Measurements from ENCODE around the gene SMCHD1. TPM values are rescaled to one million over a fixed set of nuclear protein-coding genes. Genes with fewer than 3 reads are reported as not detected.

SMCHD1 gene
- 33.7 TPM for total RNA-seq

DNA sequence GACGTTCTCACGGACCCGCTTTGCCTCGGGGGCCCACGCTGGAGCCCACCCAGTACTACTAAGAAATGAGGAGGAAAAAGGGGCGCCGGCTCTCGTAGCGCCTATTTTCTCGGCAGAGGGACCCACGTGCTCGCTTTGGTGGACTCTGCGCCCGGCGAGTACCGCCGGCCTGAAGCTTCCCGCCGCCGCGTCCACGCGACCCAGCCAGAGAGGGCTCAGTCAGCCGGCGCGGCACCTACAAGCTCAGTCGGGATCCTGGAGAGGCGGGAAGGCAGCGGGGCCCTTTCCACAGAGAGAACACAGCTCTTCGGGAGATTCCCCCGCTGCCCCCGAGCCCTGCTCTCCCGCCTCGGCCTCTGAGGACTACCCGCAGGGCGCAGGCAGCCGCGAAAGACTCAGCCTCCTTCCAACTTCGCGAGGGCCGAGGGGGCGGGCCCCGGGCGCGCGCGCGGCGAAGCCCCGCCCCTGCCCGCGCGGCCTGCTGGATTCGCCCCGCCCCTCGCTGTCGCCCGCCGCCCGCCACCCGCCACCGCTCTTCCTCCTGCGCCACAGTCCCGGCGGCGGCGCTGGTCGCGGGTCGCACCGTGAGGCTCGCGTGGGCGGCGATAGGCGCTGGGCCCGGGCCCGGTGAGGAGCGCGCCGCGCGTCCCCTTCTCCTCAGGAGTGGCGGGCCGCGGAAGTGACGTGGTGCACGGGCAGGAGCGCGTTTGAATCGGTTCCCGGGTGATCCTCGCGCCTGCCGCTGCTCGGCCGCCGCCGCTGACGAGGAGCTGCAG is at the start of gene SMCHD1:
Gene SMCHD1, plus strand, starts transcription at position 549 of the 776 bp plus-strand sequence. CDS start 350 bp downstream, outside the sequence.
- DNase-seq (ENCODE audit: low read depth in 2 of 3, low spot score in 2 of 3), result peak; percentile 83 to 90 (median 88)

DNA sequence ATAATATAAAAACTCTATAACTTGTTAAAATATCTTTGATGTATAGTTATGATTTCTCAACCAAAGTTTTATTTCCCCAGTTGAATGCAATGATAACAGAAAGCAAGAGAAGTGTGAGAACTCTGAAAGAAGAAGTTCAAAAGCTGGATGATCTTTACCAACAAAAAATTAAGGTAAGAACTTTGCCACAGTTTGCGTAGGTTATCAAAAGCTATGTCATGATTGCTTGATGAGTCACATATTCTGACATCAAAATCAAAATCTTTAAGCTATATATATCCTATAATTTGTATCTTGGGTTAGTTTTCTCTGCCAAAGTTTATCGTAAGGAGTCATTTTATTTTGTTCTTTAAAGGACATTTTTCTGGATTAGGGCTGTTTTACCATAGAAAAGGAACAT is 49.2 kb upstream of the SMCHD1 start:
- DNase-seq (ENCODE audit: low read depth in 2 of 3, low spot score in 2 of 3), result peak in 2 of 3 donors; percentile 15 to 31

DNA sequence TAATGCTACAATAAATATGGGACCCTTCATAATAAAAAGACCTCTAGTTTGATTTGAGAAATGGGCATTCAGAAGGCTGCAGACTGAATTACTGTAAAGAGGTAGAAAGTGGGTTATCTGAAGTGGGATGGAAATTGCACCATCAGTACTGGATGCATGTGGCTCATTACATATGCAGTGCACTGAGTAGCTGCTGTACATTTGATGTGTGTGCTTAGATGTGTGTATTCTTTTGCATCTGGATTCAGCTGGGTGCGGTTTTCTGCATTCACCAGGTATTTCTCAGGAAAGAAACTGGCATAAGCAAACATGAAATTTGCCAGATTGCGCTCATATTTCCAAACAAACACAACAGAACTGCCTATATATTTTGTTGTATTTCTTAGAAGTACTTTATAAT is 45.9 kb upstream of the SMCHD1 start:
- no peak for DNase-seq (ENCODE audit: low read depth in 2 of 3, low spot score in 2 of 3)

DNA sequence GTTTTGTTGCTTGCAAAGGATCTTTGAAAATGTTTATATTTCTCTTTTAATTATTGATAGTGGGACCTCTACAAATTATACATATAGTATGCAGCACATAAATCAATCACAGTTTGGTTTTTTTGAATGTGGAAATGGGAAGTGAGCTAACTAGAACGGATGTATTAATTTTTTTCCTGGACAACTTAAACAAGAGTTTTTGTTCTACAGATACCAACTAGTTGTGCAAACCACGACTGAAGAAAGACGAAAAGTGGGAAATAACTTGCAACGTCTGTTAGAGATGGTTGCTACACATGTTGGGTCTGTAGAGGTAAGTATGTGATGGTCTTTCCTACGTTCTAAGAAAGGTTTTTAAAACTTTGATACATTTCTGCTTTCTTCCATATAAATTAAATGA is 45.0 kb upstream of the SMCHD1 start:
- DNase-seq (ENCODE audit: low read depth in 2 of 3, low spot score in 2 of 3), result peak in 1 of 3 donors; percentile 5

DNA sequence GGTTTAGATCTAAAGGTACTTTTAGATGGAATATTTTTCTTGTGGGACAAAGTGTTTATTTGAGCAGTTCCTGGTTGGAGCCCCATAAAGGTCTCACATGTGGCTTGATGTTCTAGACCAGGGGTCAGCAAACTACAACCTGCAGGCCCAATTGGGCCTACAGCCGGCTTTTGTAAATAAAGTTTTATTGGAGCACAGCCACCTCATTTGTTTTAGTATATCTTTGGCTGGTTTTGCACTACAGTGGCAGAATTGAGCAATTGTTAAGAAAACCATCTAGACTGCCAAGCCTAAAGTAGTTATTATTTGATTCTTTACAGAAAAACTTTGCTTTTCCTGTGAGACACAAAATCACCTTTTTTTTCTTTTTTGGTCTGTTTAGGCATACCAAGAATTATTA is 42.5 kb upstream of the SMCHD1 start:
- no peak for DNase-seq (ENCODE audit: low read depth in 2 of 3, low spot score in 2 of 3)

DNA sequence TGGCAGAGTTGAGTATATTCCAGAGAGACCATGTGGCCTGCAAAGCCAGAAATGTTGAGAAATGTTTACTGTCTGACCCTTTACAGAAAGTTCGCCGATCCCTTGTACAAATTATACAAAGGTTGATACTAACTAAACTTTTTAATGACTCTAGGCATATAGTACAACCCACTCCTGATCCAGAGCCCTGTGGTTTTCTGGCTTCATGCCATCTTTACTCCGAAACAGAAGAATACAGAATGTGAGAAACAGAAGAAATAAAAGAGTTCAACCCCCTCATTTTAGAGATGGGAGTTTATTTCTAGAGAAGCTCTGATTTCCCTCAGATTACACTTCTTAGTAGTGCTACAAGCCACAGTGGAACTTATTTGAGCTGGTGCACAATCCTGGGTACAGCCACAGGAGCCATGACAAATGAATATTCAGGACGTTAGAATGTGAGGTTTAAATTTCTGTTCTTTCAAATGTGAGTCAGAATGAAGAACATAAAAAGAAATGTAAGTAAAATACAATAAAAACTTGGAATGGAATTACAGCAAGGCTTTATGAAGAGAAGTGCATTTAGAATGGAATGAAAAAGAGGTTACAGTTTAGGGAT is 38.0 kb upstream of the SMCHD1 start:
- no peak for DNase-seq (ENCODE audit: low read depth in 2 of 3, low spot score in 2 of 3)

DNA sequence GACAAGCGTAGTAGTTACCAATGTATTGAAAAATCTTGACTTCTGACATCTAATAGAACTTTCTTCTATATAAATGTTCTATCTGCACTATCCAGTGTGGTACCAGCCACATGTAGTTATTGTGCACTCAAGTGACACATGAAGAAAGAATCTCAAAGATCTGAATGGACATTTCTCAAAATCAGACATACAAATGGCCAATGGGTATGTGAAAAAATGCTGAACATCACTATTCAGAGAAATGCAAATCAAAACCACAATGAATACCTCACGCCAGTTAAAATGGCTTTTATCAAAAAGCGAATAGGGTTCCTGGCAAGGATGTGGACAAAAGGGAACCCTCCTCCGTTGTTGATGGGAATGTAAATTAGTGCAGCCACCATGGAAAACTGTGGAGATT is 37.5 kb upstream of the SMCHD1 start:
- DNase-seq (ENCODE audit: low read depth in 2 of 3, low spot score in 2 of 3), result no peak

DNA sequence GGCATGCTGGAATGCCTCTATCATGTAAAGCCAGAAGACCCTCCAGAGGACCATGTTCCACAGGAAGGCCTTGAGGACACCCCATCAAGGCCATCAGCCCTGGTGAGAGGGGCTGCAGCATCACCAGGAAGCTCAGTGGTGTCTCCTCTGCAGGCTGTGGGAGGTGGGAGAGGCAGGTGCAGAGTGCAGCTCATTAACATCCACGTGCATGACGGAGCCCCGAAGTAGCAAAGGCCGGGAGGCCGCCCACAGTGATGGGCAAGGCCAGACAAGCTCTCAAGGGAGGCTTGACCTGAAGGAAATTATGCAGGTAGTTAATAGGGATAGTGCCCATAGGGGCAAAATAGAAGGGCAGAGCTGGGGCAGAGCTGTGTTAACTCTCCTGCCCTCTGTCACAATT is 30.3 kb upstream of the SMCHD1 start:
- no peak for DNase-seq (ENCODE audit: low read depth in 2 of 3, low spot score in 2 of 3)

DNA sequence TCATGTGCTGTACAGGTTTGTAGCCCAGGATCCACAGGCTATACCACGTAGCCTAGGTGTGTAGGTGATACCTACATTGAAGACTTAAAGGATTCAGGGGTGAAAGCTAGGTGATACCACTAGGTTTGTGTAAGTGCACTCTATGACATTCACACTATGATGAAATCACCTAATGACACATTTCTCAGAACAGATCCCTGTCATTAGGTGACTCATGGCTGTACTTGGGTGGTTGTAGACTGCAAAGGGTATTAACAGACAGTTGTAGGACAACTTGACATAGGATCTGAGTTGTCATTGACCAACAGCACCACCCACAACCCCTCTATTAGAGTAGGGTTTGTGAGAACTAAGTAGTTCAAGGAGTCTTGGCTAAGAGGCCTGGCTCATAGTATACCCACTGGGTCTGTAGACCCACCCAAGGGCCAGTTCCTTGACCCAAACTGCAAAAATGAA is 27.7 kb upstream of the SMCHD1 start:
- DNase-seq (ENCODE audit: low read depth in 2 of 3, low spot score in 2 of 3), result no peak

DNA sequence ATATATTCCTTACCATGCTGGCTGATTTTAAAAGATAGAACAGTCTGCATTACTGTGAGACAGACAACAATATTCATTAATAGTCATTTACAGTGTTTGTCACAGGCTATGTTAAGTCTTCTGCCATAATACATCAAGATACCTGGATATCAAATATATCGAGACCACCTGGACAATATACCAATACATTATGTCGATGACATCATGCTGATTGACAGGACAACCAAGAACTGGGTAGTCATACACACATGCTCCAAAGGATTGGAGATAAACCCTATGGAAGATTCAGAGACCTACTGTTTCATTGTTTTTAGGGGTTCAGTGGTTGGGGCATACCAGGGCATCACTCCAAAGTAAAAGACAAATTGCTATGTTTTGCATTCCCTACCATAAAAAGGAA is 26.5 kb upstream of the SMCHD1 start:
- DNase-seq (ENCODE audit: low read depth in 2 of 3, low spot score in 2 of 3), result no peak

DNA sequence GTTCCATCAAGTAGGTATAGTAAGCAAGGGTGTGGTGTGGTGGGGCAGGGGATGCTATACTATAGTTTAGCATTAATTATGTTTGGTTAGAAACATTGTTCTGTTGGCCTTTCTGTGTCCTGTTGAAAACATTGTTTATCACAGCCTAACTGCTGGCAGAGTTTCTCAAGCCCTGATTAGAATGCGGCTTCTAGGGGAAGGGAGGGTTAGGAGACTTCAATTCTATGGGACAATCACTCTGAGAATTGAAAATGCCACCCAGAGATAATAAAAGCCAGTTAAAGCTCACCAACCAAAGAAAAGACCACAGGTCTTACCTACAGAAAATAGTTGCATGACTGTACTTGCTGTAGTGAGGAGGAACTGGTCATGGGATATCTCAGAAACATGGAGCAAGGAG is 19.9 kb upstream of the SMCHD1 start:
- DNase-seq (ENCODE audit: low read depth in 2 of 3, low spot score in 2 of 3), result no peak

DNA sequence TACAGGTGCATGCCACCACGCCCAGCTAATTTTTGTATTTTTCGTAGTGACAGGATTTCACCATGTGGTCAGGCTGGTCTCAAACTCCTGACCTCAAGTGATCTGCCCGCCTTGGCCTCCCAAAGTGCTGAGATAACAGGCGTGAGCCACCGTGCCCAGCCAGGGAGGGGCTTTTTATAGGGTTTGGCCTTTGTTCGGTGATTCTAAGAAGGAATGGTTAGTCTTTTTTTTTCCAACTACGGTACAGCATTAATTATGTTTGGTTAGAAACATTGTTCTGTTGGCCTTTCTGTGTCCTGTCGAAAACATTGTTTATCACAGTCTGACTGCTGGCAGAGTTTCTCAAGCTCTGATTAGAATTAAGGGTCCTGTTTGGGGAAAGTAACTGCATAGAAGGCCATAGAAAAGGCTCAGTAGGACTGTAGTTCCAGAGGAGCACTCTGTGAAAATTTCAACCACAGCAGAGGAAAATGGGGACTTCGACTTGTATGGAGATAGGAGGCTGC is 19.3 kb upstream of the SMCHD1 start:
- no peak for DNase-seq (ENCODE audit: low read depth in 2 of 3, low spot score in 2 of 3)

DNA sequence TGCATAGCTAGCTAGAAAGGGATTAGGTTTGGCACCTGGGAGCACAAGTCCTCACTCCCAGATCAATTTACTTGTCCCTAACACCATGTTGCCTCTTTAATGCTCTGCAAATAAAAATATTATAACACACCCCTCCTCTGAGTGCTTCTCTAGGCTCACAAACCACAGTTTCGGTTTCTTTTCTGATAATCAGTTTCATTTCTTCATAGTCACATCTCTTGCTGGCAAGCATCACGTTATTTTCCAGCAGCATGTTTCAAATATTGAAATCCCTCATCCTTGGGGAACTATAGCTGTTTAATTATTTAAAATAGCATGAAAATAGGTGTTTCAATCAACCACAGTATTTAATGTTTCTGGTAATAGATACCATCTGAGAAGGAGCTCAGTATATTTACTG is 13.9 kb upstream of the SMCHD1 start:
- DNase-seq (ENCODE audit: low read depth in 2 of 3, low spot score in 2 of 3), result peak in 2 of 3 donors; percentile 49 to 67

DNA sequence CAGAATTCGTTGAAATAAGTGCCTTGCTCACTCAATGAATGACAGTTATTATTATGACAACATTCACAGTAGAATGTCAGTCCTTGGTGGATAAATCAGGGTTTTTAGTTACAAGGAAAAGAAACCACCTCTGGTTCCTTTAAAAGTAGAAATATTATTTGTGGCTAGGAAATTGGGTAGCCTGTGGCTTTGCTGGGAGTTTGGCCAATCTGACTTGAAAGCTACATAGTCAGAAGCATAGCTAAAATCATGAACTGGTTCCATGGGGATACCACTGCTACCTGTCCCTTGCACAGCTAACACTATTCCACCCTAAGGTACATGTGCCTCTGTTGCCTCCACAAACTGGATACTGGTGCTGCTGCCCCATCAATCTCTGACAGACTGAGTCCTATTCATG is 12.8 kb upstream of the SMCHD1 start:
- no peak for DNase-seq (ENCODE audit: low read depth in 2 of 3, low spot score in 2 of 3)

DNA sequence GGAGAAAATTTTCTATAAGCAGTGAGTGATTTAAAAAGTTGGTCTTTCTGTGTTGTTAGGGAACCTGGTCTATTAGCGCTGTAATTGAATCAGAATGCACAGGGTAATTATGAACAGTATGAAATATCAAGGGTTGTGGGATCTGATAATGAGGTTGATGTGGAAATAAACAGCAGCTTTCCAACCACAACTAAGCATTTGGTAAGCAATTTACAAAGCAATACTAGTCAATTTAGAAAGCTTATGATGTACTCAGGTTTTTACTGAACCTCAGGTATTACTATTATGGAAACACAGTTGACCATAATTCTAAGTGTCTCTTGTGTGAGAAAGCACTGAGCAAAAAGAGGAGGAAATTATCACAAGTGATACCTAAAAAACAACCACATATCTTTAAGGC is 11.0 kb upstream of the SMCHD1 start:
- DNase-seq (ENCODE audit: low read depth in 2 of 3, low spot score in 2 of 3), result no peak

DNA sequence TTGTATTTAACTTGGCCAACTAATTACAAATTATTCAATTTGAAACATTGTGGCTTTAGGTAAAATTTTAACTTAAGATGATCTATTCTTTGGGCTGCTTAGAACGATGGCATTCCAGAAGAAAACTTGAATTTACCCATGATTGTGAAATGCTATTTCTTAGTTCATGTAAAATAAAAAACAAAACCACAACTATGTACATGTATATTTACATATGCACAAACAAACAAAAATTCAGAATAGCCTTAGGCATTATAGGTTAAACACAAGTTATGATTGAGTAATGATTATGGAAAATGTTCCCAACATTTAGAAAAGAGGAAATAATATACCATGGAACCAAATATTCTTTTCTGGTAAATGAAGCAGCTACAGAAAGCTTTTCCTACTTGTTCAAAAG is 3.5 kb upstream of the SMCHD1 start:
- no peak for DNase-seq (ENCODE audit: low read depth in 2 of 3, low spot score in 2 of 3)

DNA sequence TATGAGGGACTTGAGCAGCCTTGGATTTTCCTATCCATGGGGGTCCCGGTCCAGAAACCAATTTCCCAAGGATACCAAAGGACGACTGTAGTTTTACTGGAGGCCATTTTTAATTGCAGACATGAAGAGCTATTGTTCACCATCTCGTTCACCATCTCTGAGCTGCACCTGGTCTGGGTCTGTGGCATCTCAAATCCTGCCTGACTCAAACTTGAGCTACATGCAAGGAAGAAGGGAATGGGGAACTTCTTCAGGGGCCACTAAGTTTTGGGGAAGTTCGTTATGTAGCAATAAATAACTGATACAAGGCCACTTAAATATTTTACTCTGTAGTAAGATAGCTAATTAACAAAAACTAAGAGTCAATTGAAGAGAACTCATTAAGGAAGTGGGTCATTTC is 2.1 kb upstream of the SMCHD1 start:
- DNase-seq (ENCODE audit: low read depth in 2 of 3, low spot score in 2 of 3), result peak in 2 of 3 donors; percentile 46 to 48

DNA sequence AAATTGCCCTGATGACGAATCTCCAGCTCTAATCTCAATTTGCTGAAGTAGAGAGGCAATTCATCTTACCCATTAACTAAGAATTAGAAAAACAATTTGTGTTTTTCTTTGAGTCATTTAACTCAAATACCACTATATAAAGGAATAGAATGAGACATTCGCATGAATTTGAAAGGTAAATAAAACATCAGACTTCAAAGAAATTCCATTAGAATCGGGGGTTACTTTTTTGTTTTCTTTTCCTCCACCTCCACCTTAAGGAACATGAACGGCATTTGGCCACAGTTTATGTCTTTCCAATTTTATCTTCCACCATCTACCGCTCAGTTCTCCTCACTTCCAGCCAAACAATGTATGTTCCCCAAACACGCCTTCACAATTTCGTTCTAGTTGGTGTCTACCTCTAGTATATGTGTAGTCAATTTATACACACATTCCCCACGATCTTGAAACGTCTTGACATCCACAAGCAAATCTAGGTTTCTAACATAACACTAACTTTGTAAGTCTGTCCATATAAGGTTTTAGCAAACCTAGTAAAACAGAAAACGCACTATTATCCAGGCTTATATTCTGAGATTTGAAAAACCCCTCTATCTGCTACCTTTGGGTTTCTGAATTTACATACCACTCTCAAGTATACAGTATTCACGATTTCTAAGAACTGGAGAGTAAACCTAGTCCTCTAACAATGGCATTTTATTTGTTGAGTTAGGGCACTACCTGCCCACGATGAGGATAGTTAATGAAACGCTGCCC is 1.2 kb upstream of the SMCHD1 start:
- DNase-seq (ENCODE audit: low read depth in 2 of 3, low spot score in 2 of 3), result no peak

DNA sequence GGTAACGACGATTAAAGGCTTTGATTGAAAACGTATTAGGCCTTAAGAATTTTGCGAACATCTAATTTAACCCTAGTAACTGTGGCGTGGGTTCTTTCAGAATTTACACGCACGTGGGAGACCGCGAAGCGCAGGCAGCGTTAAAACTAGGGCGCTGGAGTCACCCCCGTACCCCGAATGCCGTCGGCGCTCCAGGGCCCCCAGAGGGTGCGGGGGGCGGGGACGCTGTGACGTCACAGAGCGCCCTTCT is 673 bp upstream of the SMCHD1 start:
- peak in 1 of 3 donors; percentile 63 for DNase-seq (ENCODE audit: low read depth in 2 of 3, low spot score in 2 of 3)

DNA sequence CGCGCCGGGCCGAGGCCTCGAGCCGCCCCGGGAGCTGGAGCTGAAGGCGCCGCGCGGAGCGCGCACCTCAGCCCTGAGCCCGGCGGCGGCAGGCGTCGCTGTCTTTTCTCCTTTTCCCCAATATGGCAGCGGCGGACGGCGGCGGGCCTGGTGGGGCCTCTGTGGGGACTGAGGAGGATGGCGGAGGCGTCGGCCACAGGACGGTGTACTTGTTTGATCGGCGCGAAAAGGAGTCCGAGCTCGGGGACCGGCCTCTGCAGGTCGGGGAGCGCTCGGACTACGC is 369 bp downstream of the SMCHD1 start:
- DNase-seq (ENCODE audit: low read depth in 2 of 3, low spot score in 2 of 3), result no peak

DNA sequence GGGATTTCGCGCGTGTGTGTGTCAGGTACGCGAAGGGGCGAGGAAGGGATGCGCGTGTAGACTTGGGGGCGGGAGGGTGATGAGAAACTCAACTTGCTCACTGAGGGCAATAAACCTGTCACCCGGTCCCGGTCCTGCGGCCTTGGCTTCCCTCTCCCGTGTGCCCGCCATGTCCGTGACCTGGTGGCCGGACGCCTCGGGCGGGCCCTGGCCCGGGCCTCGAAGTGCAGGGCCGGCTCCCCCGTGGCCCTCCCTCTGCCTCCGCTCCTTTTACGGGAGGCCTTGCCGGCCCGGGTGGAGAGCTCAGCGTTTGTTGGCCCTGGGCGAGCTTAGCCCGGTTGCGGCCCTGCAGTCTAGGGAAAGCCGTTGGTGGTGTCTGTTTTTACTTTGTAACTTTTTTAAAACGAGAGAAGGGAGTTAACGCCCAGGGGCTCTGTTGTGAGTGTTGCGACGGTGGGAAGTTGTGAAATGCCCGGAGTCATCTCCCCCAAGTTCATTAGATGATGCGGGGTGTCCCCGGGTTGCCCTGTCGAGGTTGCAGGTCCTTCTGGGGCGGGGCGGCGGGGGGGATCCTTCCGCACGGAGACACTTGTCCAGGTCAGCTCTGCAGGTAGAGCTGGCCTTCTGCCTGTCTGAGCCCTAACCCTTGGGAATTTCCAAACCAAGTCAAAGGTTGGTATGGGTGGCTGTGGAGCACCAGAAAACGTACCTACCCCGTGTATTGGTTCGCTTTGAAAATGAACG is 883 bp downstream of the SMCHD1 start:
- peak; percentile 41 to 47 (median 43) for DNase-seq (ENCODE audit: low read depth in 2 of 3, low spot score in 2 of 3)

Measured in hematopoietic multipotent progenitor cell (in vitro differentiated cells).